ENCODE measurements around the gene CLINT1. TPM values are rescaled to one million over a fixed set of nuclear protein-coding genes. Genes with fewer than 3 reads are reported as not detected.

Gene CLINT1
- total and polyA plus RNA-seq, 3 donors from 2014 or later, result 45.4 to 93.7 (median 84.9) TPM

GRCh38 chr5:157799578-157799977 lies 59.4 kb downstream of the CLINT1 start:
- H3K27ac ChIP-seq, result no peak overlapping the region
- no peaks in the 10 kb centered on the region for H3K4me1 ChIP-seq
- intact Hi-C loops (cut with DNase I; ENCODE audit: low total_unique reads), result no loop called here
- WGBS, 2 donors, result 91 to 95% methylated on average over 1 of the region's 1 CpG
- no peak overlapping the region for H3K4me3 ChIP-seq
- H3K9me3 ChIP-seq, result no peaks in the 10 kb centered on the region
- TF ChIP-seq, protein P1, sequence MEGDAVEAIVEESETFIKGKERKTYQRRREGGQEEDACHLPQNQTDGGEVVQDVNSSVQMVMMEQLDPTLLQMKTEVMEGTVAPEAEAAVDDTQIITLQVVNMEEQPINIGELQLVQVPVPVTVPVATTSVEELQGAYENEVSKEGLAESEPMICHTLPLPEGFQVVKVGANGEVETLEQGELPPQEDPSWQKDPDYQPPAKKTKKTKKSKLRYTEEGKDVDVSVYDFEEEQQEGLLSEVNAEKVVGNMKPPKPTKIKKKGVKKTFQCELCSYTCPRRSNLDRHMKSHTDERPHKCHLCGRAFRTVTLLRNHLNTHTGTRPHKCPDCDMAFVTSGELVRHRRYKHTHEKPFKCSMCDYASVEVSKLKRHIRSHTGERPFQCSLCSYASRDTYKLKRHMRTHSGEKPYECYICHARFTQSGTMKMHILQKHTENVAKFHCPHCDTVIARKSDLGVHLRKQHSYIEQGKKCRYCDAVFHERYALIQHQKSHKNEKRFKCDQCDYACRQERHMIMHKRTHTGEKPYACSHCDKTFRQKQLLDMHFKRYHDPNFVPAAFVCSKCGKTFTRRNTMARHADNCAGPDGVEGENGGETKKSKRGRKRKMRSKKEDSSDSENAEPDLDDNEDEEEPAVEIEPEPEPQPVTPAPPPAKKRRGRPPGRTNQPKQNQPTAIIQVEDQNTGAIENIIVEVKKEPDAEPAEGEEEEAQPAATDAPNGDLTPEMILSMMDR (IDR thresholded peaks at IDR 0.05), result no peak
- no peak for TF ChIP-seq POLR2A (IDR thresholded peaks at IDR 0.05)
- no peaks in the 10 kb centered on the region for H3K27me3 ChIP-seq
- DNase-seq, result no peak
- no peaks in the 10 kb centered on the region for H3K36me3 ChIP-seq (ENCODE audit: low read depth, missing control alignments)

DNA sequence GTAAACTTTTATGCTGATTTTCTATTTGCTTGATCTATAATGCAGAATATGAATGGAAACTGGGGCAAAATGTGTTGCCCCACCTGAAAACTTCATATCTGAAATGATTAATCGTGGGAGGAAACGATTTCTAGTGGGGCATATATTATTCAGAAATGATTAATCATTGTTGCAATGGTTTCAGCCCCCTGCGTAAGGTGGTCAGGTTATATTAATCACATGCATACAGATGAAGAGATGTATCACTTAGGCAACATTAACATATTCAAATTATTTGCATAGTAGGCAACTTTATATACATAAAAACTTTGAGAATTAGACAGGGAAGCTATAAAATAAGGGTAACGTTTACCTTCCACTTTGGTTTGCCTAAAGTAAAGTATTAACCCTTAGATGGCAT lies 65.6 kb downstream of the CLINT1 start:
- Histone ChIP-seq H3K4me1 (no peaks in the 10 kb centered on the region), H3K9me3 (no peaks in the 10 kb centered on the region), H3K36me3 (ENCODE audit: low read depth, missing control alignments) (no peaks in the 10 kb centered on the region), H3K27me3 (no peaks in the 10 kb centered on the region), H3K4me3 (no peak overlapping the region), H3K27ac (no peak overlapping the region)
- DNase-seq, result no peak
- TF ChIP-seq, protein P1 (IDR thresholded peaks at IDR 0.05), result no peak
- TF ChIP-seq POLR2A (IDR thresholded peaks at IDR 0.05), result no peak
- 82 to 84% methylated on average over 4 of the region's 4 CpGs for WGBS, 2 donors
- intact Hi-C loops (cut with DNase I; ENCODE audit: low total_unique reads), result no loop called here

GRCh38 chr5:157785801-157786200 lies 73.1 kb downstream of the CLINT1 start:
- intact Hi-C loops (cut with DNase I; ENCODE audit: low total_unique reads), result no loop called here
- no peaks in the 10 kb centered on the region for H3K9me3 ChIP-seq
- TF ChIP-seq POLR2A (IDR thresholded peaks at IDR 0.05), result no peak
- TF ChIP-seq, protein P1 (IDR thresholded peaks at IDR 0.05), result no peak
- H3K4me3 ChIP-seq, result no peak overlapping the region
- no peak for DNase-seq
- no peak overlapping the region for H3K27ac ChIP-seq
- H3K4me1 ChIP-seq, result no peaks in the 10 kb centered on the region
- H3K36me3 ChIP-seq (ENCODE audit: low read depth, missing control alignments), result no peaks in the 10 kb centered on the region
- 82 to 84% methylated on average over 3 of the region's 3 CpGs for WGBS, 2 donors
- no peaks in the 10 kb centered on the region for H3K27me3 ChIP-seq

GRCh38 chr5:157779221-157779620 lies 79.7 kb downstream of the CLINT1 start:
- H3K27me3 ChIP-seq, result no peaks in the 10 kb centered on the region
- no peak overlapping the region for H3K27ac ChIP-seq
- no peaks in the 10 kb centered on the region for H3K9me3 ChIP-seq
- DNase-seq, result no peak
- no peak overlapping the region for H3K4me3 ChIP-seq
- intact Hi-C loops (cut with DNase I; ENCODE audit: low total_unique reads), result no loop called here
- 85 to 87% methylated on average over 6 of the region's 6 CpGs for WGBS, 2 donors
- no peak for TF ChIP-seq POLR2A (IDR thresholded peaks at IDR 0.05)
- TF ChIP-seq, protein P1 (IDR thresholded peaks at IDR 0.05), result no peak
- H3K36me3 ChIP-seq (ENCODE audit: low read depth, missing control alignments), result no peaks in the 10 kb centered on the region
- no peaks in the 10 kb centered on the region for H3K4me1 ChIP-seq

- no peak for DNase-seq
- WGBS, 2 donors, result 79 to 82% methylated on average over 8 of the region's 8 CpGs
- H3K36me3 ChIP-seq (ENCODE audit: low read depth, missing control alignments), result no peaks in the 10 kb centered on the region
- no peak for TF ChIP-seq POLR2A (IDR thresholded peaks at IDR 0.05)
- TF ChIP-seq, protein P1 (IDR thresholded peaks at IDR 0.05), result no peak
- H3K9me3 ChIP-seq, result no peaks in the 10 kb centered on the region
- H3K27ac ChIP-seq, result no peak overlapping the region
- H3K4me1 ChIP-seq, result no peaks in the 10 kb centered on the region
- H3K27me3 ChIP-seq, result no peaks in the 10 kb centered on the region
- H3K4me3 ChIP-seq, result no peak overlapping the region
- intact Hi-C loops (cut with DNase I; ENCODE audit: low total_unique reads), result no loop called here
Observed at GRCh38 chr5:157778121-157778805, 80.7 kb downstream of the CLINT1 start.
